Adrenal gland (tissue), 5 donors: ENCODE measurements around the gene PRICKLE2.

ENCODE experiments used
- POLR2A ChIP-seq, 2 donors: fragments of 450-650 bp; IDR thresholded peaks; one replicate each; pipeline ENCODE4 v1.6.1; 2017; ENCODE audit warnings: antibody characterized with exemption in 2 of 2, mild to moderate bottlenecking in 2 of 2, moderate library complexity in 1 of 2
- TF ChIP-seq, protein P1 (sequence below), 6 experiments: fragments of 450-650 bp in 4 of 6; fragments of 200-600 bp in 2 of 6; sonication (generic) in 1 of 6; IDR thresholded peaks; 1 replicate in 5 of 6; 2 replicates in 1 of 6; pipeline versions ENCODE4 v1.5.1 to v1.8.0; 2016 to 2021; ENCODE audit warnings: antibody characterized with exemption in 6 of 6, mild to moderate bottlenecking in 2 of 6, moderate library complexity in 1 of 6
- donor health status: DM: no; HTN: no; CAD: no.

DNA sequence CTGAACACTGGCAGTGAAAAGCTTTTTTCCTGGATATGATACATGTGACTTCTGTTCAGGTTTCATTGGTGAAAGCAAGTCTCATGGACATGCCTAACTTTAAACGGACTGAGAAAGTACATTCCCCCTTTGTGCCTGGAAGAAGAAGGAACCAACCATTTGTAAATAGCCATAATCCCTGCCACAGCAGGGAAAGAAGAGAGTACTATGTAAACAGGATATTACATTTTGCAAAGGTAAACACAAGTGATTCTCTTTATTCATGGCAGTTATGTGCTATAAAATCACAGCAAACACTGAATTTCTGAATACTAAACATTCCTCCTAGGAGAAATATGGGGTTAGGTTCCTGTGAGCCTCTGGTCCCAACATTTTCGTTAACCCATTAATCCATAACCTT lies 46.8 kb downstream of the PRICKLE2 start:
- TF ChIP-seq, protein P1, sequence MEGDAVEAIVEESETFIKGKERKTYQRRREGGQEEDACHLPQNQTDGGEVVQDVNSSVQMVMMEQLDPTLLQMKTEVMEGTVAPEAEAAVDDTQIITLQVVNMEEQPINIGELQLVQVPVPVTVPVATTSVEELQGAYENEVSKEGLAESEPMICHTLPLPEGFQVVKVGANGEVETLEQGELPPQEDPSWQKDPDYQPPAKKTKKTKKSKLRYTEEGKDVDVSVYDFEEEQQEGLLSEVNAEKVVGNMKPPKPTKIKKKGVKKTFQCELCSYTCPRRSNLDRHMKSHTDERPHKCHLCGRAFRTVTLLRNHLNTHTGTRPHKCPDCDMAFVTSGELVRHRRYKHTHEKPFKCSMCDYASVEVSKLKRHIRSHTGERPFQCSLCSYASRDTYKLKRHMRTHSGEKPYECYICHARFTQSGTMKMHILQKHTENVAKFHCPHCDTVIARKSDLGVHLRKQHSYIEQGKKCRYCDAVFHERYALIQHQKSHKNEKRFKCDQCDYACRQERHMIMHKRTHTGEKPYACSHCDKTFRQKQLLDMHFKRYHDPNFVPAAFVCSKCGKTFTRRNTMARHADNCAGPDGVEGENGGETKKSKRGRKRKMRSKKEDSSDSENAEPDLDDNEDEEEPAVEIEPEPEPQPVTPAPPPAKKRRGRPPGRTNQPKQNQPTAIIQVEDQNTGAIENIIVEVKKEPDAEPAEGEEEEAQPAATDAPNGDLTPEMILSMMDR (IDR thresholded peaks at IDR 0.05): no peak
- no peak for TF ChIP-seq POLR2A (IDR thresholded peaks at IDR 0.05)
